ENCODE results near the gene ECM2. TPM values are rescaled to one million over a fixed set of nuclear protein-coding genes. Genes with fewer than 3 reads are reported as not detected.

The ECM2 gene
- total and polyA plus RNA-seq, 4 donors, result 6.1 to 102 (median 44.6) TPM

DNA sequence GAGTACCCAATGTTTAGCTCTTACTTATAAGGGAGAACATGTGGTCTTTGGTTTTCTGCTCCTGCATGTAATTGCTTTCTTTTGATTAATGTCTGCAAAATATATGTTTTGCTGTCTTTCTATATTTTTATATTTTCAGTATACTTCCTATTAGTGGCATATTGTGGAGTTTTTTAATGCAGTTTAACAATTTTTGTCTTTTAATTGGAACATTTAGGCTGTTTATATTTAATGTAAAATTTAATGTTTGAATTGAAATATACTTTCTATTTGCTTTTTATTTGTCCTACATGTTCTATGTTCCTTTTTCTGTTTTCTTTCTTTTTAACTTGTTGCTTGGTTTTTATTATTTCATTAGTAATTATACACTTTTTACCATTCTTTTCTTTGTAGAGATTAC is 4.9 kb downstream of the ECM2 start:
- Histone ChIP-seq H3K4me3 (ENCODE audit: low read depth, low read length) (no peak overlapping the region), H3K27ac (ENCODE audit: low read depth, low read length) (no peak overlapping the region), H3K36me3 (ENCODE audit: control insufficient read depth, insufficient read depth, low read length) (no peaks in the 10 kb centered on the region), H3K4me1 (ENCODE audit: control insufficient read depth, insufficient read depth, low read length) (no peaks in the 10 kb centered on the region), H3K27me3 (ENCODE audit: control insufficient read depth, insufficient read depth, low read length) (no peaks in the 10 kb centered on the region), H3K9me3 (ENCODE audit: control insufficient read depth, insufficient read depth, low read length) (no peaks in the 10 kb centered on the region)
- no peak for DNase-seq (ENCODE audit: low read depth in 4 of 6, low spot score in 6 of 6)

DNA sequence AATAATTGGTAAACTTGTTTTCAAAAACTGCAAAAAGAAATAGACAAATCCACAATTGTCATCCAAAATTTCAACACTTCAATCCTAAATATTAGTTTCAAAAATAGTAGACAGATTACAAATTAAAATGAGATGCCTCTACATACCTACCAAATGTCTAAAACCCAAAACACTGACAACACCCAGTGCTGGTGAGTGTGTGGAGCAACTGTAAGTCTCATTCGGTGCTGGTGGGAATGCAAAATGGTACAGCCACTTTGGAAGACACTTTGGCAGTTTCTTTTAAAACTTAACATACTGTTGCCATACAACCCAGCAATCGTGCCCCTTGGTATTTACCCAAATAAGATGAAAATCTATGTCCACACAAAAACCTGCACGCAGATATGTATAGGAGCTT is 6.7 kb downstream of the ECM2 start:
- WGBS (ENCODE audit: insufficient coverage), result no CpG with 5 or more reads among the region's 3 CpGs

DNA sequence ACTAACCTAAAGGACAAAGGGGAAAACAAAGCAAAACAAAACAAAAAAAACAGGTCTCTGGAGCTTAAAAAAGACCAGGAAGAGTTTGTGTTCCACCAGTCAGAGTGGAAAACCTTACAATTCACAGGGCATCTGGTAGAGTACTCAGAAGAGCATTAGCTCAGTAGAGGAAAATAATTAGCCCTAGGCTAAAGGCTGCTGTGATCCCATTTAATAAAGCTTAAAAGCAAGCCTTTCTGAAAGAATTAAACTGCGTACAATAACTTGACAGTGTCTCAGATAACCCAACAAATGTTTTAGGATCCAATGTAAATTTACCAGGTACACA is 7.3 kb downstream of the ECM2 start:
- Histone ChIP-seq H3K27me3 (ENCODE audit: control insufficient read depth, insufficient read depth, low read length) (no peaks in the 10 kb centered on the region), H3K36me3 (ENCODE audit: control insufficient read depth, insufficient read depth, low read length) (no peaks in the 10 kb centered on the region), H3K4me1 (ENCODE audit: control insufficient read depth, insufficient read depth, low read length) (no peaks in the 10 kb centered on the region), H3K27ac (ENCODE audit: low read depth, low read length) (no peak overlapping the region), H3K4me3 (ENCODE audit: low read depth, low read length) (no peak overlapping the region), H3K9me3 (ENCODE audit: control insufficient read depth, insufficient read depth, low read length) (no peaks in the 10 kb centered on the region)
- no CpG with 5 or more reads among the region's 1 CpG for WGBS (ENCODE audit: insufficient coverage)
- DNase-seq (ENCODE audit: low read depth in 4 of 6, low spot score in 6 of 6), result no peak

More for the DNA sequence above, 6.7 kb downstream of the ECM2 start:
- no peak for DNase-seq (ENCODE audit: low read depth in 4 of 6, low spot score in 6 of 6)
- Histone ChIP-seq H3K27ac (ENCODE audit: low read depth, low read length) (no peak overlapping the region), H3K9me3 (ENCODE audit: control insufficient read depth, insufficient read depth, low read length) (no peaks in the 10 kb centered on the region), H3K4me1 (ENCODE audit: control insufficient read depth, insufficient read depth, low read length) (no peaks in the 10 kb centered on the region), H3K36me3 (ENCODE audit: control insufficient read depth, insufficient read depth, low read length) (no peaks in the 10 kb centered on the region), H3K27me3 (ENCODE audit: control insufficient read depth, insufficient read depth, low read length) (no peaks in the 10 kb centered on the region), H3K4me3 (ENCODE audit: low read depth, low read length) (no peak overlapping the region)

DNA sequence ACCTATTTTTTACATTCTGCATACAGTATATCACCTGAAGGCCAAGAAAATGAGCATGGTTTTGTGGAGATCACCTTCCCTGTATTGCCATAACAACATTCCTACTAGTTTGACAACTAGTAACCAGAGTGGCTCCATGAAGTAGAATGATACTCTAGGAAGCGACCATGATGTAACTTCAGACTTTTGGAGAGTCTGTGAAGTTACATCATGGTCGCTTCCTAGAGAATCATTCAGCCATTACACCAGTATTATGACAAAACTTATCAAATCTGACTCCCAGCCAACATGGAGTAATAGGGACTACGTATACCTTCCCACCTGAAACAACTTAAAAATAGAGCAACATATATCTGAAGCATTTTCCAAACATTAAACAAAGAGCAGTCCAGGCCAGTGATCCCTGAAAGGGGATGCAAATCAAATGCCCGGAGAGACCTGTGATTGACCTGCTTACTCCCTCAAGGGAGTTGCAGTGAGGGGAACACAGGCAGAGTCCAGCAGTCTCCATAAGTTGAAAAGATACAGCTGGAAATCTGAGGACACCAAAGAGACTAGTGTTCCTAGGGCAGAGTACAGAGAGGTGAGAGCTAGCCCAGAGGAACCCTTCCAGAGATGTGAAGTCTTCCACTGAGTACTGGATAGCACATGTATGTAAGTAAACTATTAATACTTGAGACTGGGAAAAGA is 7.8 kb downstream of the ECM2 start:
- Histone ChIP-seq H3K27me3 (ENCODE audit: control insufficient read depth, insufficient read depth, low read length) (no peaks in the 10 kb centered on the region), H3K4me1 (ENCODE audit: control insufficient read depth, insufficient read depth, low read length) (no peaks in the 10 kb centered on the region), H3K4me3 (ENCODE audit: low read depth, low read length) (no peak overlapping the region), H3K9me3 (ENCODE audit: control insufficient read depth, insufficient read depth, low read length) (no peaks in the 10 kb centered on the region), H3K27ac (ENCODE audit: low read depth, low read length) (no peak overlapping the region), H3K36me3 (ENCODE audit: control insufficient read depth, insufficient read depth, low read length) (no peaks in the 10 kb centered on the region)
- DNase-seq (ENCODE audit: low read depth in 4 of 6, low spot score in 6 of 6), result no peak
- 96% methylated on average over 3 of the region's 4 CpGs for WGBS (ENCODE audit: insufficient coverage)

- Histone ChIP-seq H3K4me3 (ENCODE audit: low read depth, low read length) (no peak overlapping the region), H3K36me3 (ENCODE audit: control insufficient read depth, insufficient read depth, low read length) (no peaks in the 10 kb centered on the region), H3K9me3 (ENCODE audit: control insufficient read depth, insufficient read depth, low read length) (no peaks in the 10 kb centered on the region), H3K27me3 (ENCODE audit: control insufficient read depth, insufficient read depth, low read length) (no peaks in the 10 kb centered on the region), H3K4me1 (ENCODE audit: control insufficient read depth, insufficient read depth, low read length) (no peaks in the 10 kb centered on the region), H3K27ac (ENCODE audit: low read depth, low read length) (no peak overlapping the region)
- no CpG with 5 or more reads among the region's 2 CpGs for WGBS (ENCODE audit: insufficient coverage)
- no peak for DNase-seq (ENCODE audit: low read depth in 4 of 6, low spot score in 6 of 6)
Measured at GRCh38 chr9:92527291-92527828, 8.4 kb downstream of the ECM2 start.

DNA sequence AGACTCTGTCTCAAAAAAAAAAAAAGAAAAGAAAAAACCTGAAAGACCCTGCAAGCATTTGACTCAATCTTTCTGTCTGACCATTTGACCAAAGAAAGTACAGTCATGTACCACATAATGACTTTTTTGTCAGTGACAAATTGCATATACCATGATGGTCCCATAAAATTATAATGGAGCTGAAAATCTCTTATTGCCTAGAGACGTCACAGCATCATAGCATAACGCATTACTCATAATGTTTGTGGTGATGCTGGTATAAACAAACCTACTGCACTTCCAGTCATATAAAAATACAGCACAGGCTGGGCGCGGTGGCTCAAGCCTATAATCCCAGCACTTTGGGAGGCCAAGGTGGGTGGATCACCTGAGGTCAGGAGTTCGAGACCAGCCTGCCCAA is 10.5 kb downstream of the ECM2 start:
- H3K36me3 ChIP-seq (ENCODE audit: control insufficient read depth, insufficient read depth, low read length), result no peaks in the 10 kb centered on the region
- H3K4me1 ChIP-seq (ENCODE audit: control insufficient read depth, insufficient read depth, low read length), result no peaks in the 10 kb centered on the region
- H3K27ac ChIP-seq (ENCODE audit: low read depth, low read length), result no peak overlapping the region
- no CpG with 5 or more reads among the region's 5 CpGs for WGBS (ENCODE audit: insufficient coverage)
- no peak overlapping the region for H3K4me3 ChIP-seq (ENCODE audit: low read depth, low read length)
- no peaks in the 10 kb centered on the region for H3K27me3 ChIP-seq (ENCODE audit: control insufficient read depth, insufficient read depth, low read length)
- no peak for DNase-seq (ENCODE audit: low read depth in 4 of 6, low spot score in 6 of 6)
- no peaks in the 10 kb centered on the region for H3K9me3 ChIP-seq (ENCODE audit: control insufficient read depth, insufficient read depth, low read length)

DNA sequence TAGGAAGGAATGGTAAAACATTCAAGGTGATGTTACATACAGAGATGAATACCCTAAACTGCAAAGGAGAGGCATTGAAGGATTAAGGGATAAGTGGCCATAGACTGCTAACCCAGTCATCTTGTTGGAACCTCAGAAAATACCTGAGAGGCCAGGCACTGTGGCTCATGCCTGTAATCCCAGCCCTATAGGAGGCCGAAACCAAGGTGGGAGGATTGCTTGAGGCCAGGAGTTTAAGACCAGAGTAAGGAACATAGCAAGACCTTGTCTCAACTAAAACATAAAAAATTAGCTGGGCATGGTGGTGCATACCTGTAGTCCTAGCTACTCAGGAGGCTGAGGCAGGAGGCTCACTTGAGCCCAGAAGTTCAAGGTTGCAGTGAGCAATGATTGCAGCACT is 10.9 kb downstream of the ECM2 start:
- Histone ChIP-seq H3K9me3 (ENCODE audit: control insufficient read depth, insufficient read depth, low read length) (no peaks in the 10 kb centered on the region), H3K36me3 (ENCODE audit: control insufficient read depth, insufficient read depth, low read length) (no peaks in the 10 kb centered on the region), H3K4me3 (ENCODE audit: low read depth, low read length) (no peak overlapping the region), H3K27me3 (ENCODE audit: control insufficient read depth, insufficient read depth, low read length) (no peaks in the 10 kb centered on the region), H3K27ac (ENCODE audit: low read depth, low read length) (no peak overlapping the region), H3K4me1 (ENCODE audit: control insufficient read depth, insufficient read depth, low read length) (no peaks in the 10 kb centered on the region)
- no CpG with 5 or more reads among the region's 1 CpG for WGBS (ENCODE audit: insufficient coverage)
- DNase-seq (ENCODE audit: low read depth in 4 of 6, low spot score in 6 of 6), result no peak

DNA sequence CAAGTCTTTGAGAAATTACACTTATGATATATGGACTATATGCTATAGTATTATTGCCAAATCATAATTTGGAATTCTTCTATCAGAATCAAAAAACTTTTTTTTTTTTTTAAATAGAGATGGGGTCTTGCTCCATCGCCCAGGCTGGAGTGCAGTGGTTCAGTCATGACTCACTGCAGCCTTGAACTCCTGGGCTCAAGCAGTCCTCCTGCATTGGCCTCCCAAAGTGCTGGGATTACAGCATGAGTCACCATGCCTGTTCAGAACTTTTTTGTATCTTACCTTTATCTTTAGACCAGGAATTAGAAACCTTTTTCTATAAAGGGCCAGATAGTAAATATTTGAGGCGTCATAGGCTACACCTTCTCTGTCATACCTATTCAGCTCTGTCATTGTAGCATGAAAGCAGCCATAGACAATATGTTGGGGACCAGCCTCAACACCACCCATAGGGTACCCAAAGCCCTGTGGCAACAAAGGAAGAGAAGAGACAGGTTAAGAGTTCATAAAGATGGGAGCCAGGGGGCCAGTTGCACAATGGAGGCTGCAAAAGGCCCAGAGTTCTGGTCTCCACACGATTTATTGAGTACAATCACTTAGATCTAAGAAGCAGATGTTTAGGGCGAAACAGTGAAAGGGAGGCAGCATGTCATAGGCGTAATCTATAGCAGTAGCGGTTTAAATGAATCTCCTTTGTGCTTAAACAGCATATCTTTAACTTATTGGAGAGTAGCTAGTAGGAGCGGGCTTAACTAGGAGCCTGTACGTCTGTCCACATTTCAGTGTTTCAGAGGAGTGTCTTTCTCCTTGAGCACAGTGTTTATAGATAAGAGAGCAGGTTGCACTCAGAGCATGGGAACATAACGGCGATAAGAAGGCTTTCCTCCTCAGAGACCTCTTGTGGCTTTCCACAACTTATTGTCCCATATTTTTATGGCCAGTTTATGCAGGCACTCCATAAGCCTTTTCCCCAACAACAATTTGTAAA is 12.5 kb downstream of the ECM2 start:
- H3K27ac ChIP-seq (ENCODE audit: low read depth, low read length), result no peak overlapping the region
- no peaks in the 10 kb centered on the region for H3K36me3 ChIP-seq (ENCODE audit: control insufficient read depth, insufficient read depth, low read length)
- H3K4me1 ChIP-seq (ENCODE audit: control insufficient read depth, insufficient read depth, low read length), result no peaks in the 10 kb centered on the region
- no peak overlapping the region for H3K4me3 ChIP-seq (ENCODE audit: low read depth, low read length)
- WGBS (ENCODE audit: insufficient coverage), result 79% methylated on average over 2 of the region's 10 CpGs
- DNase-seq (ENCODE audit: low read depth in 4 of 6, low spot score in 6 of 6), result no peak
- no peaks in the 10 kb centered on the region for H3K27me3 ChIP-seq (ENCODE audit: control insufficient read depth, insufficient read depth, low read length)
- no peaks in the 10 kb centered on the region for H3K9me3 ChIP-seq (ENCODE audit: control insufficient read depth, insufficient read depth, low read length)

DNA sequence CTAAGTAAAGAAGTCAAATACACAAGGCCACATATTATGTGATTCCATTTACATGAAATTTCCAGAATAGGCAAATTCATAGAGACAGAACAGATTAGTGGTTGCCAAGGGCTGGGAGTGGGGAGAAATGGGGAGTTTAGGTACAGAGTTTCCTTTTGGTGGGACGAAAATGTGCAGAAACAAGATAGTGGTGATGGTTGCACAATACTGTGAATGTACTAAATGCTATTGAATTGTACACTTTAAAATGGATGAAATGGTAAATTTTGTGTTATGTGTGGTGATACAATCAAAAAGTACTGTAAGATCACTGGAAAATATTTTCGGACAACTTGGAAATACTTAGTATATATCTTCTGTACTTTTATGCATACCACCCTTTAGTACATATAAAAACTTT is 15.0 kb downstream of the ECM2 start:
- DNase-seq (ENCODE audit: low read depth in 4 of 6, low spot score in 6 of 6), result no peak
- Histone ChIP-seq H3K27me3 (ENCODE audit: control insufficient read depth, insufficient read depth, low read length) (no peaks in the 10 kb centered on the region), H3K4me3 (ENCODE audit: low read depth, low read length) (no peak overlapping the region), H3K27ac (ENCODE audit: low read depth, low read length) (no peak overlapping the region), H3K36me3 (ENCODE audit: control insufficient read depth, insufficient read depth, low read length) (no peaks in the 10 kb centered on the region), H3K4me1 (ENCODE audit: control insufficient read depth, insufficient read depth, low read length) (no peaks in the 10 kb centered on the region), H3K9me3 (ENCODE audit: control insufficient read depth, insufficient read depth, low read length) (no peaks in the 10 kb centered on the region)
- 100% methylated on average over 1 of the region's 2 CpGs for WGBS (ENCODE audit: insufficient coverage)

Data from spinal cord (tissue), 10 donors.